ELR (cell line): ENCODE data around the gene DGCR6L.
"Not testable (repeated sequence)": the region's sequence is repeated elsewhere in the genome, so short reads cannot be mapped to it uniquely, and the experiment has no call there.

Experiments used
- DNase-seq: peaks from one replicate; pipeline ENCODE4 v3.0.0-alpha.2; 2015; ENCODE audit warnings: low read depth

DGCR6L gene

DNA sequence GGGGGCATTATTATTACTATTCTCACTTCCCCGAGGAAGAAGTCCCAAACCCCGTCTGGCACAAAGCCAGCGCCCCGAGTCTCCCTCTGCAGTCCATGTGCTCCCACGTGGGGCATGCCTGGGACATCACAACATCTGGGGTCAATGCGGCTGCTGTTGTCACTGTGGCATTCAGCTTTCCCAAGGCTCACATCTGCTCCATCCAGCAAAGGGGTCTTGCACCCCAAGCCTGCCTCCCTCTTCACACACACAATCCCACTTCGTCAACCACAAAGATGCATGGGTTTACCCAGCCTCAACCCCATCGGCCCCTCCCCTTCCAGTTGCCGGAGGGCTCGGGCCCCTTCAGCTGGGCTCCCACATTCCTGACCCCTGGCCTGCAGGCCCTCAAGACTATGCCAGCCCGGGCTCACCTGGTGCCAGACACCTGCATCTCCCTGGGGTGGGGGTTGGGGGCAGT lies 28.2 kb downstream of the DGCR6L start:
- no peak for DNase-seq

DNA sequence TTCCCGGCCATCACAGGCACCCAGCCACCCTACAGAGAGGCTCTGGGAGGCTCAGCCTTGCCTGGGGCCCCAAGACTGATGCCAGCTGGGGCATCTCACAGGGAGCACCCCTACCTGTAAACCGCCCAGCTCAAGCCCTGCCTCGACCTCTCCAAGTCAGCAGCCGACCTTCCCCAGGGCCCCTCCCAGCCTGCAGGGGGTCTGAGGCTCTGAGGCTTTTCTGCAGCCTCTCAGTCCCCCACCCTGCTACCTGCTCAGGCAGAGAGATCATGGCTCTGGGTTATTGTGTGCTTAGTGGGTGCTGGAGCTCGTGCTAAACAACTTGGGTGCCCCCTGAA lies 28.6 kb downstream of the DGCR6L start:
- no peak for DNase-seq

DNA sequence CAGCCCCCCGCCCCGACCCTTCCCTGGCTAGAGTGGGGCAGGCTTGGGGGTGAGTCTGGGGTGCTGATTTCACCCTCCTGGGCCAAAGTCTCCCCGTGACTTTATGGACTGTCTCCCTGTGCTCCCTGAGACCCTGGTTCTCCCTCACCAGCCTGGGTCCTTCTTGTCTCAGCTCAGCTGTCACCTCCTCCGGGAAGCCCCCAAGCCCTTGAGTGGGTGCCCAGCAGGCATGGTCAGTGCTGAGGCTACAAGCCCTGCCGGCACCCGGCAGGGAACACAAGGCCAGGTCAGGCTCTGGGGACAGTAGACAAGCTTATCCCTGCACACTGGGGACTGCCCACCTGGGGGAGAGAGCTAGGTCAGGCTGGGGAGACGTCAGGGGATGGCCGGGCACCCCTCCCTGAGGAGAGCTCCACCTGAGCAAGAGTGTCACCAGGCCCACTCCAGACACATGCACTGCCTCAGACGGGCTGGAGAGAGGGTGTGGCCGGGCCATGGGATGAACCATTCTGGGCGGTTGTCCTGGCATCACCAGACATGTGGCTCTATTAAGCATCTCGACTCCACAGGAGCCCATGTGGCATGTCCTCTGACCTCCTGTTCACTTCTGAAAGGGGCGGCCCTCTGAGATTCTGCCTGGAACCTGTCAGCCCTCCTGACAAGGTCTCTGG lies 29.1 kb downstream of the DGCR6L start:
- no peak for DNase-seq

DNA sequence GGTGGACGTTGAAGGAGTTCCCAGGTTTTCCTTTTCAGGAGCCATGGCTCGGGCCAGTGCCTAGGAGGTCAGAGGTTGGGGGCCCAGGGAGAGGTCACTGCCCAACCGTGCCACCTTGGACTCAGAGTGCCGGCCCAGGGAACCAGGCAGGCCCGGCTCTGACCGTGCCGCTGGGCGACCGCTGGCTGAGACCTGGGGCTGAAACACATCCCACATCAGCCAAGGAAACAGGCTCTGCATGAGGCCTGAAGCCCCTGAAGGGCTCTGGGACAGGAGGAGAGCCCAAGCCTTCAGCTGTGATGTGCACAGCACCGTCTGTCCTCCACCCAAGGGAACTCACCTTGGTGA lies 29.8 kb downstream of the DGCR6L start:
- no peak for DNase-seq

DNA sequence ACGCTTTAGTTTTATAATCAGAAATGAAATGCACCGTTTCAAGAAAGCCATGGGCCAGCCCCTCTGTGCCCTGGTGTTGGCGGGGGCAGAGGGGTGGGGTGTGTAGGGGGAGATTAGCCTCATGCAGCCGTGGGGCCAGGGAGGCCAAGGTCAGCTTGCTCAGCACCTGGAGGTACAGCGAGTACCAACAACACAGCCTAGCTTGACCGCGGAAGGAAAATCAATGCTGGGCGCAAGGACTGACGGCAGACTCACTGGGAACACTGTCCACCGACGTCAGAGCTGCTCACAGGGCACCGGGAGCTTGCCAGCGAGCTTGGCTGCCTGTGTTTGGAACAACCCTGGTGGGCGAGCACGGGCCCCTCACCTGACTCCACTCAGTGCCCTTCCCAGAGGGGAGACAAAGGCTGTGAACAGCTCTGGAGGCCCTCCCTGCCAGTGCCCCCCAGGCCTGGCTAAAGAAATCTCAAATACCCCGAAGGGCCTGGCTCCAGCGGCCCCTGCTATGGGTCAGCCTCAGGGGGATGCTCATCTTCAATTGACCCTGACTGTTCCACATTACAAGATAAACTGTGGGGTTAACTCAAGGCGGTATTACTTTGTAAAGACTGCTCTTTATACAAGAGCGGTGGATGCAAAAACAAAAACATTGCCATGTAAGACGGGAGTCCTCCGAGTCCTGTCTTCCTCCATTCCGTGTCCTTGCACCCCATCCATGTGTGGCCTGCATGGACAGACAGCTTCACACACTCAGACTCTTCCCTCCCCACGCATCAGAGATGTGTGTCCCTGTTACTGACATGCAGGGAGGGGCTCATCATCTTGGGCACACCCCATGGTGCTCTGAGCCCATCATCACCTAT lies 30.4 kb downstream of the DGCR6L start:
- DNase-seq = not testable (repeated sequence)

DNA sequence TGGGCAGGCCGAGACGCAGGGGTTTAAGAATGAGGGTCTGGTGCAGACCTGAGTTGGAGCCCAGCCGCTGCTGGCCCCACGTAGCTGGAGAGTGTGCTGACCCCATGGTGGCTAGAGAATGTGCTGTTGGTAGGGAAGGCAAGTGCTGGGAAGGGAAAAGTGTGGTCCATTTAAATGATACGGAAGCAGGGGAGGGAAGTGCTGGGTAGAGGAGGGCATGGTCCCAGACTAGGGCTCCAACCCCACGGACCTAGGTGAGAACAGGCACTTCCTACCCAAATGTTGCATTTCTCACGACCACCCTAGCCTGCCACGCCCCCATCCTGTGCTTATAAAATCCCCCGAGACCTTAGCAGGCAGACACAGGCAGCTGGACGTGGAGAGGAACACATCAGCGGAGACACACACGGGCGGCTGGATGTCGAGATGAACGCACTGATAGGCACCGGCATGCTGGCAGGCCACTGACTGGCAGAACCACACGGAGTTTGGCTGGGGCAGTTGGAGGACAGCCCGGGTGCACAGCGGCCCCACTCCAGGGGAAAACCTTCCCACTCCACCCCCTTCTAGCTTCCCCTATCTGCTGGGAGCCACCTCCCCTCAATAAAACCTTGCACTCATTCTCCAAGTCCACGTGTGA lies 33.0 kb downstream of the DGCR6L start:
- DNase-seq = not testable (repeated sequence)

DNA sequence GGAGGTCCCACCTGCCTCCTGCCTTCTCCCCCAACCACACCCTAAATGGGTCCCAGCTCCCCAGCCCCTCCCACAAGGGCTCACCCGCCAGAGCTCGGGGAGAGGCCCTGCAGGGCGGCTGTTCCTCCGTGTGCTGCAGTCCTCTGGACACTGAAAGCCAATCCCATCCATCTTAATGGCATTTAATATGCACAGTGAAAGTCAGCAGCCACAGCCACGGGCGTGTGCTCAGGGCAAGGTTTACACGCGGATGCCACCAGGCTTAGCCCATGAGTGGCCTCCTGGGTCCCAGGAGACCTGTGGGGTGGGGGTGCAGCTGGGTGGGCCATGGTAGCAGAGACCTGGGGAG lies 33.6 kb downstream of the DGCR6L start:
- DNase-seq = not testable (repeated sequence)

DNA sequence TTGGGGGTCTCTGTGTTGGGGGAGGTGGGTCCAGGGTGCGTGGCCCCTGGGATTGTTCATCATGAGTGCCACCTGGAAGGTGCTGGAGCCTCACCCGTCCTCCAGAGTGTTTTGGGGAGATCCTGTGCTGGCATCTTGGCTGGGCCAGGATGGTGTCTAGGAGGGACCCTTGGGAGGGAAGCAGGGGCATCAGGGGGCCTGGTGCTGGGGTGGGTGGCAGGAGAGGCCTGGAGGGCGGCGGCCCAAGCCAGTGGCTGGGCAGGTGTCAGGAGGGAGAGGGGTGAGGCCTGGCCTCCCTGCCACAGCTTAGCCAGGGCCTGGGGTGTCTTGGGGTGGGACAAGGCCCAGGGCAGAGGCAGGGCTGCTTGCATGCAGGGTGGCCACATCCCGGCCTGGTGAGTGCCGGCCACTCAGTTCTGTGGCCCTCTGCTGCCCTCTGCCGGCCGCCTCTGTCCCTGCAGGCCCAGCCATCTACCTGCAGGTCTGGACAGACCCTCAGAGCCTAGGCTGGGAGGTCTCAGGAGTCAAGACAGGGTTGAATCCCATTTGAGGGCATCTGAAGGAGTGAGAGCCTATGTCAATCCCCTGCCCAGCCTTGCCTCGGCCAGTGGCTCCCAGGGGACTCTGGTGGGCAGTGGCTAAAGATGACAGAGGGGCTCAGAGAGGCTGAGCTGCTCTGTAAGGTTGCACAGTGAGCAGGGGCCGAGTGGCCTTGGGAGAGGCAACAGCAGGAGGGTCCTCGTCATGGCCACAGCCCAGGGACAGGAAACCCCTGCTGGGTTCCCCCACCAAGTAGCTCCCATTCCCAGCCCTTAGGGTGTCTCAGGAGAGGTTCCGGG lies 34.2 kb downstream of the DGCR6L start:
- DNase-seq = peak; percentile 58

DNA sequence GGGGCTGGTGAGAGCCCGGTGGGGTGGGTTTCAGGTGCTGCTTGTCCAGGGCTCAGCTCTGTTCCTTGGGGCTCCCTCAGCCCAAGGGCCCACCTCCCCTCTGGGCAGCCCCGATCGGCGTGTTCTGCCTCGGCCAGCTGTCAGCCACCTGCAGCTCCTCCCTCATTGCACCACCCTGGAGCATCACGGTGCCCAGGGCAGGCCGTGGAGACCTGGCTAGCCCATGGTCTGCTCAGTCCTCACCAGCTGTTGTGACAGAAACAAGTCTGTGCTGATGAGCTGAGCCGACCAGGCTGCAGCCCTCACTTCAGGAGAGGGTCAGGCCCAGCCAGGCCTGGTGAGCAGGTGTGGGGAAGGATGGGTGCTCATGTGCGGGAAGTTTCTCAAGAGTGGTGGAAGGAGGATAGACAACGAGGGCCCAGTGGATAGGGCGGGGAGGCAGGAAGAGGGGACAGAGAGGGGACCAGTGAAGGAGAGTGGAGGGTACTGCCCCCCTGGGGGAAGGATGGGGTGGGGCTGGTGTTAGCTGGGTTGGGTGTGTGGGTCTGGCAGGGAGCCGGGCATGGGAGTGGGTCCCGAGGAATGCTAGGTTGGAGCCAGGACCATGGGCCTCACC lies 35.3 kb downstream of the DGCR6L start:
- no peak for DNase-seq

DNA sequence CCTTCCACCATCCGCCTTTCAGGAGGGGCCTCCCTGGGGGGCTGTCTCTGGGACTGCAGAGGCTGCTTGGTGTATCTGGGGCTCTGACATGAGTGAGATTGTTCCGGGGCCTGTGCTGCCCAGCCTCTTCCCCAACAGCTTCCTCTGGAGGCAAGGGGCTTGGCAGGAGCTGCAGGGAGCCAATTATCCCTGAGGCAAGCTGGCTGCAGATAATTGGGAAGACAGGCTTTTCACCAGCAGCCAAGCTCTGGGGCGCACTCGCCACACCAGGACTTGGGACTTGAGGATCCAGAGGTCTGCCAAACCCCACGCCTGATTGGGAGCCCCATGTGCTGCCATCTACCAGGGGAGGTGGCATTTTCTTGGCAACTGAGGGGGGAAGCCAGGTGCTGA lies 36.2 kb downstream of the DGCR6L start:
- DNase-seq = no peak

DNA sequence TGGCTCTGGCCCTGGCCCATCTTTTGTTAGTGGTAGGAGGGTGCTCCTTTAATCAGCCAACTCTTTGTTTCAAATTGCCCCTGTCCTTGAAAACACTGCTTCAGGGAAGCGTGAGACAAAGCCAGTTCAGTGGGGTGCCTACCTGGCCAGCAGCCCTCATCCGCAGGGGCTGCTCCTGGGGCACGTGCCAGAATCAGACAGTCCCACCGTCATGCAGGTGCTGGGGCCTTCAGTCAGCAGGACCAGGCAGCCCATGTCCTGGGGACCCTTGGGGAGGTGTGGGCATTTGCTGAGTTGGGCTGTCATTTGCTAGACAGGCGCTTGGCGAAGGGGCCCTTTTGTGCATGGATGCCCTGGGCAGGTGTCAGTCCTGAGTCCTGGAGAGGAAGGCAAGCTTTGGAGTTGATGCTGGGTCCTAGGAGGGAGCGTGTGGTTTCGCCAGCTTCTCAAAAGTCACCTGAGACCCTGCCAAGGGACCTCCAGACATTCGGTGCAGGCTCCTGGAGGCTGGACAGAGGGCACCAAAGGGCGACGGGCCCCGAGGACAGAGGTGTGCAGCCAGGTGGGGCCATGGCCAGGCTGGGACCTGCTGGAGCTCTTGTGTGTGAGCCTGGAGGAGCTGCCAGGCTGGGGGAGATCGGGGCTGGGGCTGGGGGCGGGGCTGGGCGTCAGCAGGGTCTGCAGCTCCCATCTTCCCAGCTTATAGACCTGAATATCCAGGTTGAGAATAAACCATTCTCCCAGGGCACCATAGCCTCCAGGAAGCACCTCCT lies 36.8 kb downstream of the DGCR6L start:
- no peak for DNase-seq

DNA sequence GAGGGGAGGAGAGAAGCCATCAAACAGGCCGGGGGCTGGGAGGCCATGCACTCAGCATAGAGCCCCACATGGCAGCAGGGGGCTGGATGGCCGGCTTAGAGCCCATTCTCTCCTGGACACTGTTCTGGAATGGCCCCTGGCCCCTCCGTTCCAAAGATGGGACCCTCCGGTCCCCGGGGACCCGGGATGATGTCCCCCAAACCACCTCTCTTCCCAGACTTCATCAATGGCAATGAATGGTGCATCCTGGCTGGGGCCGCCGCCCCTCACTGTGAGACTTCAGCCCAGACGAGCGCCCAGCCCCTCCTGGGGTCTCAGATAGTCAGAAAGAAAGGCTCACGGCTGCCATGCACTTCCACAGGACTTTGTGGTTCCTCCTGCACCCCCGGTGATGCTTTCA lies 38.0 kb downstream of the DGCR6L start:
- DNase-seq = no peak

DNA sequence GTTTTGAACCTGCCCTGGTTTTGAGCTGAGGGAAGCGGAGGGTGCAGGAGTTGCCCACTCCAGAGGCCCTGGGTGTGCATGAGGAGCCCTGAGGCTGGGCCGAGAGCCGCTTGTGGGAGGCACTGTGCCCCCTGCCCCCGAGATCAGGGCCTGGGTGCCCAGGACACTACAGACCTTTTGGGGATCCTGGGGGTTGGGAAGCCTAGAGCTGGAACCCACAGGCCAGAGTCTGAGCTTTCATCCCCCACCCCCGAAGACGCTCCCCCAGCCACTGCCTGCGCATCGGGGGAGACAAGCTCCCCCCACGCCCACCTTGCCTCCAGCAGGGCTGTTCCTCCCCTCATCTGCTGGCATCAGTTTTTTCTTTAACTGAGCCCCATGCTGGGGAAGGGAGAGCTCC lies 38.4 kb downstream of the DGCR6L start:
- not testable (repeated sequence) for DNase-seq

DNA sequence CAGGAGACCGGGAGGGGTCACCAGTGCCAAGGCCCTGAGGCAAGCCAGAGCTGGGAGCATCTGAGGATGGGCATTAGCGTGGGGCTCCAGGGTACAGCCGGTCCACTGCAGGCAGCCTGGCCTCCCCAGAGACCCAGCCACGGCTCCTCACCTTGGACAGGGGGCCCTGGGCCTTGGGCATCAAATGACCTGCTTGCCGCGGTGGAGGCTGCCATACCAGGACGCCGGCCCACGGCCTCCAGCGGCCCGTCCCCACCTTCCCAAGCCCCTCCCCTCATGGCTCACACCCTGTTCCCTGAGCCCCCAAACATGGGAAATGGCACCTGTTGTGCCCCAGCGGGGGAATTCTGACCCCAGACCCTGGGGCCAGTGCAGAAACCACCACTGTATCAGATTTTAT lies 39.0 kb downstream of the DGCR6L start:
- DNase-seq = no peak

DNA sequence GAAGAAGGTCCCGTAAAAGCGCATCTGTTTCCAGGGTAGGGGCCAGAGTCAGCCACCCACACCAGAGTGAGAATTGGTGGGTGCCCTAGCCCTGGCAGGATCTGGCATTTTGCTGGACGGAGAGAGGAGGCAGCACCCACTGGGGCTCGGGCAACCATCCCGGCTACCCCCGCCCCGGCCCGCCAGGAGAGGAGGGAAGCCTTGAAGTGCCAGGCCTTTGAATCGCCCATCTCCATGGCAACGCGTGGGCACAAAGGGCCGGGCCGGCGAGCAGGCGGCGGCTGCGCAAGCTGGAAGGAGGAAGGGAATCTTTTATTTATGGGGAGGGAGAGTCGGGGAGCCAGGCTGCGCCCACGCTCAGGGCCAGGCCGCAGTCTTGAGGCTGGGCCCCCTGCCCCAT lies 39.7 kb downstream of the DGCR6L start:
- not testable (repeated sequence) for DNase-seq

DNA sequence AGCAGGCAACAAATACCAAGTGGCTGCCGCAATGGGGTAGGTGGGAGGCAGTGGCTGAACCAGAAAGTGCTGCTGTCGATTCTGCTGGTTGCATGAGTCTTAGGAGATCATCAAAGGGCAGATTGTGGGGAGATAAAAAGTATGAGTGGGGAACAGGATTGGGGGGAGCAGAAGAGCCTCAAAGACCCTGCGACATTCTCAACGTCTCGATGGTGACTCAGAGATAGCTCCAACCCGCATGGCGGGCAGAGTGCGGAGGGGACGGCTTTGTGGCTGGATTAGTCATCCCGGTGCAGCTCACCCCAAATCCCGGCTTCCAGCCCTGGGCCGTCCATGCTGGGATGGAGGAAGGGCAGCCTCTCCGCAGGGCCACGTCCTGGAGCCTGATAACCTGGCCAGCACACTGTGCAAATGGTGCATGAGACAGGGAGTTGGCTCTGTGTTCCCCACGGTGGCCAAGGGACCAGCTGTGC lies 40.2 kb downstream of the DGCR6L start:
- DNase-seq = peak; percentile 74

DNA sequence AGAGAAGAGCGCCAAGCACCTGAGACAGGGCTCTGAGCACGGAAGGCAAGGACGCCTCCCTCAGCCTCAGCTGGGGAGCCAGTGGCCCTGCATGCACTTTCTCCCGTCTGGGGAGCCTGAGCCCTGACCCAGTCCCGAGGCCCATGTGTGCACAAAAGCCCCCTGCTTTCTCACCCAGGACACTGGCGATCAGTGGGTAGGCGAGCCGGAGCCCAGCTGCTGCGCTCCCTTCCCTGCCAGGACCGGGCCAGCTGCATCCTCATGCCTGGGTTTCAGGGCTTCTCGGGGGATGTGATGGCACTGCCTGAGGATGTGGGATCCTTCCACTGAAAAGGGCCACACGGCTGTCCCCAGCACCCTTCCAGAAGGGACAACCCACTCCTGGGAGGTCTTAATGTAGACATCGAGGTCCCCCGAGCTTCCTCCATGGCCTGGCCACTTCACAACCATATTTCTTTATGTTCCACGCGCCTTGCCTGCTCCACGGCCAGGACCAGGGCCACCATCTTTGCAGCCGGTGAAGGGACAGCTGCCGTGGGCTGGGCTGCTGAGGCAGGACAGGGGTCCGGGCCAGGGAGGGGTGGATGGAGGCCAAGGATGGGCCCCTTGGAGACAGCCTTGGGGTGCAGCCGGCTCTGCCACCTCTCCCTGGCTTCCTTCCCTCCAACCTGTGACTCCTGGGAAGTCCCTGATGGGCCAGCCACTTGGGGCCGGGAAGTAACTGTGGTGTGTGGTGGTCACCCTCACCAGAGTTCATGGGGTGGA lies 41.0 kb downstream of the DGCR6L start:
- DNase-seq = not testable (repeated sequence)

DNA sequence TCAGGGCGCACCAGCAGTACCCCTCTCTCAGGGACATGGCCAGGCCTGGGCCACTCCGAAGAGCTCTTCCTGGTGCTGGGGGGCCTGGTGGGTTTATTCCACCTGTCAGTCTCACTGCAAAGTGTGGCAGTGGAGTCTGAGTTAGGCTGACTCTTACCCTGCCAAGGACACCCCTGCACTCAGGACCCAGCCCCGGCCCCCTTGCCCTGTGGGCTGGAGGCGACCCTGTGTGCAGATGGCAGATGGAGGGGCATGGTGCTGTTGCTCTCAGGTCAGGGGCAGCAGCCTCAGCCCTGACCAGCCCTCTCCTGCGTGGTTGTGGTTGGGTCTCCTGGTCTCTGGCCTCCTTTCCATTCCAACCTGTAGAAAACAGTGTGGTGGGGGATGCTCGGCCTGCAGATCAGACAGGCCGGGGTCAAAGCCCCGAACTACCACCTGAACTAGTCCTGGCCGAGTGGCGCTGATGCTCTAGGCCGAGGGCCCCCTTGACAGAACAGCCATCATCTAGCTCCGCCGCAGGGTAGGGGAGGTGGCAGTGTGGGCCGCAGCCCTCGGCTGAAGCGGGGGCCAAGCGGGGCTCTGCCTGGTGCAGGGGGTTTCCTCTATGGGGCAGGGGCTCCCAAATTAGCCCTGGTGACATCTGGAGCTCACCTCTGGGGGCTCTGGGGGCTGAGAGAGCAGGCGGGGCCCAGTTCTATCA lies 41.8 kb downstream of the DGCR6L start:
- DNase-seq = not testable (repeated sequence)

DNA sequence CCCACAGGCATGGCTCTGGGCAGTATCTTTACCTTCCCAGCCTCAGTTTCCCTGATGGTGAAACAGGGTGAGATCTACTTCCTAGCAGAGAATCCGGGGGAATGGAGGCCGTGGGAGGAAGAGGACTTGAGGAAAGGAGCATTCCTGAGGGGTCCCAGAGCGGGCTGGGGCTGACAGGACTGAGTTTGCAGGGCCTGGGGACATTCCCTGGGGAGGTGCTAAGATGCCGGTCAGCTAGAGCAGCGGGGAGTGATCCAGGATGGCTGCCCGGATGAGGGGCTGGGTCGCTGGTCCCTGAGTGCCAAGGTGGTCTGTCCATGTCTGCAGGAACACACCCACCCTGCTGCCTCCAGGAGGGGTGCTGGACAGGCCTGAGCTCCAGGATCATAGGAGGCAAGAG lies 43.4 kb downstream of the DGCR6L start:
- DNase-seq = no peak

DNA sequence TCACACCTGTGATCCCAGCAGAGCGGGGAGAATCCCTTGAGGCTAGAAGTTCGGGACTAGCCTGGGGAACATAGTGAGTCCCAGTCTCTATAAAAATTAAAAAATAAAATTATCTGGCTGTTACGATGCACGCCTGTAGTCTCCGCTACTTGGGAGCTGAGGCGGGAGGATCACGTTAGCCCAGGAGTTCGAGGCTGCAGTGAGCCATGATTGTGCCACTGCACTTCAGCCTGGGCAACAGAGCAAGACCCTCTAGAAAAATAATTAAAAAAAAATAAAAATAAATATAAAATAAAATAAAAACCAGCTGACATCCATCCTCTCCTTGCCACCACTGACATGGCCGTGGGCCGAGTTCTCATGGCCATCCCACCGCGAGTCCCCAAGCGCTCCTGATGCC lies 44.0 kb downstream of the DGCR6L start:
- no peak for DNase-seq
